ENCODE results near the gene RREB1. TPM values are rescaled to one million over a fixed set of nuclear protein-coding genes. Genes with fewer than 3 reads are reported as not detected.

The RREB1 gene
- total RNA-seq, 1 donor from 2014 or later: 67.7 TPM

GRCh38 chr6:7183707-7184106 lies 75.9 kb downstream of the RREB1 start:
- H3K36me3 Mint-ChIP-seq (ENCODE audit: low read depth): peaks cover 79% of the 10 kb centered on the region
- no peak for TF ChIP-seq CTCF (IDR thresholded peaks at IDR 0.05)
- no peak for DNase-seq
- intact Hi-C loops (cut with micrococcal nuclease): no loop called here
- H3K4me3 Mint-ChIP-seq: no peak overlapping the region
- POLR2A ChIA-PET: no interaction called here
- no peak overlapping the region for H3K27ac Mint-ChIP-seq
- H3K27me3 Mint-ChIP-seq: no peaks in the 10 kb centered on the region
- no peaks in the 10 kb centered on the region for H3K9me3 Mint-ChIP-seq
- CTCF ChIA-PET: no interaction called here
- no peak for ATAC-seq (ENCODE audit: low read depth)
- H3K4me1 Mint-ChIP-seq: peaks cover 14% of the 10 kb centered on the region

GRCh38 chr6:7184502-7184901 lies 76.7 kb downstream of the RREB1 start:
- H3K4me1 Mint-ChIP-seq: peaks cover 21% of the 10 kb centered on the region
- TF ChIP-seq CTCF (IDR thresholded peaks at IDR 0.05): no peak
- H3K27ac Mint-ChIP-seq: no peak overlapping the region
- H3K4me3 Mint-ChIP-seq: no peak overlapping the region
- ATAC-seq (ENCODE audit: low read depth) (no peak), DNase-seq (no peak)
- H3K36me3 Mint-ChIP-seq (ENCODE audit: low read depth): peaks cover 82% of the 10 kb centered on the region
- H3K9me3 Mint-ChIP-seq: no peaks in the 10 kb centered on the region
- CTCF ChIA-PET: no interaction called here
- intact Hi-C loops (cut with micrococcal nuclease): no loop called here
- H3K27me3 Mint-ChIP-seq: no peaks in the 10 kb centered on the region
- POLR2A ChIA-PET: no interaction called here

GRCh38 chr6:7185561-7185960 lies 77.8 kb downstream of the RREB1 start:
- Mint-ChIP-seq H3K36me3 (ENCODE audit: low read depth) (peaks cover 83% of the 10 kb centered on the region), H3K9me3 (no peaks in the 10 kb centered on the region), H3K4me3 (no peak overlapping the region), H3K4me1 (peaks cover 21% of the 10 kb centered on the region), H3K27ac (no peak overlapping the region), H3K27me3 (no peaks in the 10 kb centered on the region)
- intact Hi-C loops (cut with micrococcal nuclease): no loop called here
- TF ChIP-seq CTCF (IDR thresholded peaks at IDR 0.05): no peak
- no peak for ATAC-seq (ENCODE audit: low read depth)
- no peak for DNase-seq
- POLR2A ChIA-PET: no interaction called here
- CTCF ChIA-PET: no interaction called here

- peak overlapping the region; percentile 72 for H3K27ac Mint-ChIP-seq
- peaks cover 21% of the 10 kb centered on the region for H3K4me1 Mint-ChIP-seq
- TF ChIP-seq CTCF (IDR thresholded peaks at IDR 0.05): no peak
- ChIA-PET POLR2A (interaction anchor here (0.6 kb wide), 1 partner anchor 84 kb away, joined by 4 read pairs; no protein-coding TSS in a partner anchor), CTCF (interaction anchor here (0.6 to 1.3 kb wide), 2 partner anchors 99 to 429 kb away, joined by 3 read pairs; no protein-coding TSS in a partner anchor)
- H3K27me3 Mint-ChIP-seq: no peaks in the 10 kb centered on the region
- ATAC-seq (ENCODE audit: low read depth) (peak; percentile 97), DNase-seq (no peak)
- H3K9me3 Mint-ChIP-seq: no peaks in the 10 kb centered on the region
- H3K4me3 Mint-ChIP-seq: peak overlapping the region; percentile 45
- intact Hi-C loops (cut with micrococcal nuclease): loop anchor here (1.0 to 2.0 kb wide), 4 partner anchors 14 to 400 kb away; partner anchors contain the start of gene RREB1
- H3K36me3 Mint-ChIP-seq (ENCODE audit: low read depth): peaks cover 83% of the 10 kb centered on the region
These were observed 80.7 kb downstream of the RREB1 start for GRCh38 chr6:7188492-7188891.

- Mint-ChIP-seq H3K4me3 (peak overlapping the region; percentile 45), H3K36me3 (ENCODE audit: low read depth) (peaks cover 84% of the 10 kb centered on the region), H3K9me3 (no peaks in the 10 kb centered on the region), H3K27me3 (no peaks in the 10 kb centered on the region), H3K27ac (peak overlapping the region; percentile 41), H3K4me1 (peaks cover 21% of the 10 kb centered on the region)
- no peak for TF ChIP-seq CTCF (IDR thresholded peaks at IDR 0.05)
- CTCF ChIA-PET: interaction anchor here (0.6 kb wide), 1 partner anchor 100 kb away, joined by 3 read pairs; no protein-coding TSS in a partner anchor
- POLR2A ChIA-PET: no interaction called here
- ATAC-seq (ENCODE audit: low read depth): no peak
- intact Hi-C loops (cut with micrococcal nuclease): loop anchor here (2.0 kb wide), 2 partner anchors 34 to 82 kb away; partner anchors contain the start of gene RREB1
- DNase-seq: no peak
These were observed 81.5 kb downstream of the RREB1 start for GRCh38 chr6:7189101-7189758.
